GM19372 (cell line): Measurements from ENCODE around the gene ZNF628.

Experiments used
- ATAC-seq: cut with Tn5 transposase; IDR thresholded peaks from one replicate; pipeline ENCODE4 v1.9.1; 2021; ENCODE audit warnings: mild to moderate bottlenecking, low read depth, moderate library complexity; ENCODE audit not compliant: unreplicated experiment

Gene ZNF628

GRCh38 chr19:55464662-55465054, 11.8 kb upstream of the ZNF628 start, which contains the start of gene C19orf85:
Gene C19orf85, minus strand, starts transcription at chr19:55464751. Its CDS starts 197 bp downstream, at chr19:55464554.
- ATAC-seq = no peak

GRCh38 chr19:55465460-55466240, 10.8 kb upstream of the ZNF628 start:
- no peak for ATAC-seq

- no peak for ATAC-seq
Observed at GRCh38 chr19:55466241-55466614, 10.2 kb upstream of the ZNF628 start.

- ATAC-seq = peak; percentile 87
Observed at GRCh38 chr19:55467236-55468053, 9.0 kb upstream of the ZNF628 start.

- no peak for ATAC-seq
Observed at GRCh38 chr19:55468054-55468393, 8.4 kb upstream of the ZNF628 start.

- ATAC-seq = no peak
Observed at GRCh38 chr19:55471266-55471665, 5.2 kb upstream of the ZNF628 start.

- ATAC-seq = no peak
Observed at GRCh38 chr19:55472463-55472862, 4.0 kb upstream of the ZNF628 start.

GRCh38 chr19:55473225-55474012, 3.0 kb upstream of the ZNF628 start:
- ATAC-seq = no peak

- ATAC-seq = no peak
Observed at GRCh38 chr19:55474269-55475265, 1.9 kb upstream of the ZNF628 start.

- ATAC-seq = no peak
Observed at GRCh38 chr19:55477905-55478304, 1.5 kb downstream of the ZNF628 start.

- no peak for ATAC-seq
Observed at GRCh38 chr19:55478364-55478763, 1.9 kb downstream of the ZNF628 start.

- no peak for ATAC-seq
Observed at GRCh38 chr19:55479045-55479444, 2.6 kb downstream of the ZNF628 start.

GRCh38 chr19:55479451-55480230, 3.2 kb downstream of the ZNF628 start:
- ATAC-seq = no peak

- ATAC-seq = no peak
Observed at GRCh38 chr19:55481148-55481793, 4.9 kb downstream of the ZNF628 start.

- no peak for ATAC-seq
Observed at GRCh38 chr19:55481794-55482155, 5.4 kb downstream of the ZNF628 start.

- no peak for ATAC-seq
Observed at GRCh38 chr19:55482156-55482961, 5.9 kb downstream of the ZNF628 start.

- ATAC-seq = no peak
Observed at GRCh38 chr19:55482967-55483705, 6.7 kb downstream of the ZNF628 start.
